OCI-LY3 (cell line): ENCODE measurements around the gene CNTNAP2.

Source experiments
- H2AFZ ChIP-seq: fragments of 200-600, 300-600 bp; shearing (Covaris generic); 2 replicates; pipeline ENCODE4 v1.6.0; 2014; ENCODE audit warnings: antibody characterized with exemption, low read depth, low read length
- H3K27ac ChIP-seq: fragments of 200-600, 300-600 bp; sonication (generic); 2 replicates; pipeline ENCODE4 v1.5.1; 2014; ENCODE audit warnings: mild to moderate bottlenecking, low read length, moderate library complexity, mixed read lengths
- H3K27me3 ChIP-seq: fragments of 200-600, 300-600 bp; sonication (generic); 2 replicates; pipeline ENCODE4 v1.6.1; 2014; ENCODE audit warnings: low read depth, low read length, mixed read lengths
- H3K36me3 ChIP-seq: fragments of 200-600, 300-600 bp; sonication (generic); replicated peaks from 2 replicates; pipeline ENCODE3; 2014; ENCODE audit warnings: low read depth, low read length, mixed read lengths
- H3K4me1 ChIP-seq: fragments of 300-600, 200-600 bp; sonication (generic); 2 replicates; pipeline ENCODE4 v1.6.1; 2014; ENCODE audit warnings: low read length, mixed read lengths
- H3K4me2 ChIP-seq: fragments of 200-600, 300-600 bp; sonication (generic); 2 replicates; pipeline ENCODE4 v1.6.1; 2014; ENCODE audit warnings: low read length, mixed read lengths
- H3K4me3 ChIP-seq: fragments of 300-600, 200-600 bp; sonication (generic); 2 replicates; pipeline ENCODE4 v1.5.1; 2014; ENCODE audit warnings: antibody characterized with exemption, mild to moderate bottlenecking, low read length, moderate library complexity
- H3K79me2 ChIP-seq: fragments of 300-600, 200-600 bp; shearing (Covaris generic); 2 replicates; pipeline ENCODE4 v1.6.1; 2014; ENCODE audit warnings: mild to moderate bottlenecking, low read length, mixed read lengths
- H3K9ac ChIP-seq: fragments of 300-600, 200-600 bp; shearing (Covaris generic); 2 replicates; pipeline ENCODE4 v1.6.0; 2014; ENCODE audit warnings: mild to moderate bottlenecking, low read length, moderate library complexity
- H3K9me3 ChIP-seq: fragments of 200-600, 300-600 bp; shearing (Covaris generic); 2 replicates; pipeline ENCODE4 v1.6.1; 2014; ENCODE audit warnings: low read length, mixed read lengths; ENCODE audit not compliant: insufficient read depth
- H4K20me1 ChIP-seq: fragments of 200-600, 300-600 bp; sonication (generic); 2 replicates; pipeline ENCODE4 v1.6.1; 2016; ENCODE audit warnings: low read length, mixed read lengths; ENCODE audit not compliant: insufficient read depth
- EZH2phosphoT487 ChIP-seq: fragments of 200-600 bp; shearing (Covaris generic); IDR thresholded peaks from 2 replicates; pipeline ENCODE4 v1.6.1; 2018; ENCODE audit warnings: antibody characterized with exemption, mixed run types, low read depth
- TF ChIP-seq, protein P1 (sequence below): fragments of 200-600, 300-600 bp; sonication (generic); IDR thresholded peaks from 2 replicates; pipeline ENCODE4 v1.5.1; 2014; ENCODE audit warnings: antibody characterized with exemption, low read length, low read depth

The CNTNAP2 gene

DNA sequence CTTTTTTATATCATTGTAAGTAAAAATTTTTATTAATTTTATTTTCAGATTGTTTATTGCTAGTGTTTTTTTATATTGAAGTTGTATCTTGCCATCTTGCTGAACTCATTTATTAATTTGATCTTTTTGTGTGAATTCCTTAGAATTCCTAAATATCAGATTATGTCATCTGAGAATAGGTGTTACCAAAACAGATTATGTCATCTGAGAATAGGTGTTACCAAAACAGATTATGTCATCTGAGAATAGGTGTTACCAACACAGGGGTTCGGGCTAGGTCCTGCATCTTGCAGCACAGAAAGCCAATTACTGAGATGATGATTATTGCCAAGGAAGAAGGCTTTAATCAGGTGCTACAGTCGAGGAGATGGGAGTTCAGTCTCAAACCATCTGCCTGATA lies 383.4 kb downstream of the CNTNAP2 start:
- Histone ChIP-seq H4K20me1 (no peaks in the 10 kb centered on the region), H3K4me2 (no peak overlapping the region), H3K27ac (no peak overlapping the region), H3K36me3 (no peaks in the 10 kb centered on the region), H3K27me3 (no peaks in the 10 kb centered on the region), H3K9me3 (no peaks in the 10 kb centered on the region), H3K4me1 (no peaks in the 10 kb centered on the region), H2AFZ (no peak overlapping the region), H3K9ac (no peak overlapping the region), H3K79me2 (no peaks in the 10 kb centered on the region), H3K4me3 (no peak overlapping the region)
- TF ChIP-seq, protein P1, sequence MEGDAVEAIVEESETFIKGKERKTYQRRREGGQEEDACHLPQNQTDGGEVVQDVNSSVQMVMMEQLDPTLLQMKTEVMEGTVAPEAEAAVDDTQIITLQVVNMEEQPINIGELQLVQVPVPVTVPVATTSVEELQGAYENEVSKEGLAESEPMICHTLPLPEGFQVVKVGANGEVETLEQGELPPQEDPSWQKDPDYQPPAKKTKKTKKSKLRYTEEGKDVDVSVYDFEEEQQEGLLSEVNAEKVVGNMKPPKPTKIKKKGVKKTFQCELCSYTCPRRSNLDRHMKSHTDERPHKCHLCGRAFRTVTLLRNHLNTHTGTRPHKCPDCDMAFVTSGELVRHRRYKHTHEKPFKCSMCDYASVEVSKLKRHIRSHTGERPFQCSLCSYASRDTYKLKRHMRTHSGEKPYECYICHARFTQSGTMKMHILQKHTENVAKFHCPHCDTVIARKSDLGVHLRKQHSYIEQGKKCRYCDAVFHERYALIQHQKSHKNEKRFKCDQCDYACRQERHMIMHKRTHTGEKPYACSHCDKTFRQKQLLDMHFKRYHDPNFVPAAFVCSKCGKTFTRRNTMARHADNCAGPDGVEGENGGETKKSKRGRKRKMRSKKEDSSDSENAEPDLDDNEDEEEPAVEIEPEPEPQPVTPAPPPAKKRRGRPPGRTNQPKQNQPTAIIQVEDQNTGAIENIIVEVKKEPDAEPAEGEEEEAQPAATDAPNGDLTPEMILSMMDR: no peak
- no peak for TF ChIP-seq EZH2phosphoT487

DNA sequence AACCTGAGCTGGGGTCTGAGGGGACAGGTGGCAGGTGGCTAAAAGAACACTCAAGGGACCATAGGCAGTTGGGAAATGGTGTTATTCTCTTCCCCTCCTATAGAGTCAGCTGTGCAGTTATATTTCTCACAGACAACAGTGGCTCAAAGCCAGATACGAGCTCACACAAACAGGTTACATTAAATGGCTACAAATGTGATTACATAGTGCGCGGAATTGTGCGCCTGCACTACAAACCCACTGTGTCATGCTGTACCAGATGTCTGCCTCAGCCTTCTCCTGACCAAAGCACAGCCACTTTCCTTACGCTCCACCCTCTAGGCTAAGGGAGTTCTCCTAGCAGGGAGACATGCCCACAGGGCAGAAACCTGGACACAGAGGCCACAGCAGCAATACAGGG lies 387.2 kb downstream of the CNTNAP2 start:
- Histone ChIP-seq H3K4me3 (no peak overlapping the region), H3K4me2 (no peak overlapping the region)
- no peak for TF ChIP-seq EZH2phosphoT487
- TF ChIP-seq, protein P1: no peak

DNA sequence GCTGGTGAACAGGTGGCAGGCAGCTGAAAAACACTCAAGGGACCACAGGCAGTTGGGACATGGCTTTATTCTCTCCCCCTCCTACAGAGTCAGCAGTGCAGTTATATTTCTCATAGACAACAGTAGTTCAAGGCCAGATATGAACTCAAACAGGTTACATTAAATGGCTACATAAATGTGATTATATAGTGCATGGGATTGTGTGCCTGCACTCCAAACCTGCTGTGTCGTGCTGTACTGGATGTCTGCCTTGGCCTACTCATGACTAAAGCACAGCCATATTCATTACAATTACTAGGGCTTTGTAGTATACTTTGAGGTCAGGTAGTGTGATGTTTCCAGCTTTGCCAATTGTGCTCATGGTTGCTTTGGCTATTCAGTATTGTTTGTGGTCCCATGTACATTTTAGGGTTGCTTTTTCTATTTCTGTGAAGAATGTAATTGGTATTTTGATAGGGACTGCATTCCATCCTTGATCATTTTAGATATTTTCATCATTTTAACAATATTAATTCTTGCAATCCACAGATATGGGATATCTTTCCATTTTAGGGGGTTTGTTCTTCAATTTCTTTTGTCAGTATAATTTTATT lies 393.6 kb downstream of the CNTNAP2 start:
- Histone ChIP-seq H4K20me1 (no peaks in the 10 kb centered on the region), H3K4me1 (no peaks in the 10 kb centered on the region), H3K27me3 (no peaks in the 10 kb centered on the region), H3K9me3 (peaks cover 12% of the 10 kb centered on the region; the same call in 1 of the 2 replicates), H2AFZ (no peak overlapping the region), H3K36me3 (no peaks in the 10 kb centered on the region), H3K4me3 (no peak overlapping the region), H3K79me2 (no peaks in the 10 kb centered on the region), H3K4me2 (no peak overlapping the region), H3K9ac (no peak overlapping the region), H3K27ac (no peak overlapping the region)
- TF ChIP-seq EZH2phosphoT487: no peak
- TF ChIP-seq, protein P1: no peak

More for the DNA sequence above, 387.2 kb downstream of the CNTNAP2 start:
- Histone ChIP-seq H3K79me2 (no peaks in the 10 kb centered on the region), H3K4me1 (no peaks in the 10 kb centered on the region), H3K36me3 (no peaks in the 10 kb centered on the region), H4K20me1 (no peaks in the 10 kb centered on the region), H3K27me3 (no peaks in the 10 kb centered on the region), H2AFZ (no peak overlapping the region), H3K27ac (no peak overlapping the region), H3K9me3 (no peaks in the 10 kb centered on the region), H3K9ac (no peak overlapping the region)

DNA sequence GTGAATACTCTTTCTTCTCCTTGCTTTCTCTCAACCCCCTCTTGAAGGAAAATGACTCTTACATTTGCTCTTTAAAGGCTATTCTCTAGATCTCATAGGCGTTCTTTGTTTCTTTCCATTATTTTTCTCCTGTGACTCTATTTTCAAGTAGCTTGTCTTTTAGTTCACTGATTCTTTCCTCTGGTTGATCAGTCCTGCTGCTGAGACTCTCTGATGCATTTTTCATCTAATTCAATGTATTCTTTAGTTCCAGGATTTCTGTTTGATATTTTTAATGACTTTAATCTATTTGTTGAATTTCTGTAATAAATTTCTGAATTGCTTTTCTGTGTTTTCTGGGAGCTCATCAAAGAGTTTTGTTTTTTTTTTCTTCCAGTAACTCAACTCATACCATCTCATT lies 397.7 kb downstream of the CNTNAP2 start:
- Histone ChIP-seq H3K9me3 (peaks cover 12% of the 10 kb centered on the region; the same call in 1 of the 2 replicates), H3K4me3 (no peak overlapping the region), H3K79me2 (no peaks in the 10 kb centered on the region), H3K4me1 (no peaks in the 10 kb centered on the region), H3K4me2 (no peak overlapping the region), H4K20me1 (no peaks in the 10 kb centered on the region), H3K9ac (no peak overlapping the region), H3K27me3 (no peaks in the 10 kb centered on the region), H3K36me3 (no peaks in the 10 kb centered on the region), H3K27ac (no peak overlapping the region), H2AFZ (no peak overlapping the region)
- no peak for TF ChIP-seq EZH2phosphoT487
- TF ChIP-seq, protein P1: no peak
